CD4-positive, alpha-beta T cell (primary cell): ENCODE results near the gene IFNGR2. TPM values are rescaled to one million over a fixed set of nuclear protein-coding genes. Genes with fewer than 3 reads are reported as not detected.

Experiments used
- ATAC-seq: fragments of 200-7000 bp; cut with Tn5 transposase; one replicate; pipeline ENCODE4 v1.10.0; 2022; ENCODE audit warnings: mild to moderate bottlenecking; ENCODE audit not compliant: poor library complexity
- CTCF ChIA-PET: fragments of 350-600 bp; sonication (Branson Sonifier 250); formaldehyde crosslinking; loops from one replicate; lab custom pipeline; 2021; ENCODE audit warnings: antibody characterized with exemption, inconsistent platforms; lab: Charles Lee
- POLR2A ChIA-PET: fragments of 350-600 bp; sonication (Branson Sonifier 250); formaldehyde crosslinking; loops from one replicate; lab custom pipeline; 2021; ENCODE audit warnings: antibody characterized with exemption, inconsistent platforms; lab: Charles Lee
- DNase-seq, 14 experiments: peaks; one replicate each; pipeline ENCODE4 v3.0.0-alpha.2; 2013 to 2020; ENCODE audit warnings: mixed read lengths in 2 of 14
- H3K27ac ChIP-seq, 2 donors: one replicate each; pipeline versions ENCODE4 v1.5.1 to v1.7.0; 2013; ENCODE audit warnings: low read length in 2 of 2, low read depth in 1 of 2, mild to moderate bottlenecking in 1 of 2
- H3K27me3 ChIP-seq, 2 experiments: 1 replicate in 1 of 2; 2 replicates in 1 of 2; pipeline versions ENCODE4 v1.6.1 to v1.7.0; 2013; ENCODE audit warnings: low read length in 2 of 2, control low read depth in 1 of 2, mild to moderate bottlenecking in 1 of 2, moderate library complexity in 1 of 2; ENCODE audit not compliant: insufficient read depth in 2 of 2, control insufficient read depth in 1 of 2
- H3K36me3 ChIP-seq: one replicate; pipeline ENCODE4 v1.6.1; 2013; ENCODE audit warnings: low read length, control low read depth; ENCODE audit not compliant: insufficient read depth
- H3K4me1 ChIP-seq: one replicate; pipeline ENCODE4 v1.6.1; 2013; ENCODE audit warnings: low read length, control low read depth; ENCODE audit not compliant: insufficient read depth
- H3K4me3 ChIP-seq: one replicate; pipeline ENCODE4 v1.5.1; 2013; ENCODE audit warnings: mild to moderate bottlenecking, low read length, moderate library complexity
- H3K9me3 ChIP-seq, 2 experiments: 1 replicate in 1 of 2; 2 replicates in 1 of 2; pipeline versions ENCODE4 v1.6.1 to v1.7.0; 2013; ENCODE audit warnings: low read length in 2 of 2, mild to moderate bottlenecking in 2 of 2, control low read depth in 1 of 2, moderate library complexity in 1 of 2; ENCODE audit not compliant: control insufficient read depth in 1 of 2, insufficient read depth in 1 of 2
- H3K27ac Mint-ChIP-seq: one replicate; pipeline ENCODE4 v1.8.0; 2020; ENCODE audit warnings: mixed read lengths
- H3K27me3 Mint-ChIP-seq: one replicate; pipeline ENCODE4 v1.8.0; 2021; ENCODE audit warnings: mixed read lengths
- H3K36me3 Mint-ChIP-seq: one replicate; pipeline ENCODE4 v1.8.0; 2021; ENCODE audit warnings: low read depth, mixed read lengths
- H3K4me1 Mint-ChIP-seq: one replicate; pipeline ENCODE4 v1.8.0; 2021; ENCODE audit warnings: low read depth, mixed read lengths
- H3K4me3 Mint-ChIP-seq: one replicate; pipeline ENCODE4 v1.8.0; 2020; ENCODE audit warnings: mild to moderate bottlenecking, mixed read lengths
- H3K9me3 Mint-ChIP-seq: one replicate; pipeline ENCODE4 v1.8.0; 2020; ENCODE audit warnings: mixed read lengths
- CTCF ChIP-seq: fragments of 200-600 bp; IDR thresholded peaks from one replicate; pipeline ENCODE4 v1.8.0; 2022; ENCODE audit warnings: antibody characterized with exemption, mild to moderate bottlenecking
- intact Hi-C, 2 experiments: fragments of 100-400 bp; cut with DNase I in 1 of 2; cut with micrococcal nuclease in 1 of 2; formaldehyde crosslinking; loops; one replicate each; pipeline versions ENCODE4 v1.15.1 to v1.9.0; 2023 to 2025; cut with DNase I, micrococcal nuclease
- total RNA-seq, 174 experiments: library from RNA in 2 of 174; stranded (reverse) in 2 of 174; gene quantifications; one replicate each; pipeline ENCODE4 v1.2.3 and lab custom pipeline; 2021 to 2026

The IFNGR2 gene
- total RNA-seq, 2 experiments from 2014 or later: 14.6 to 17.7 TPM

GRCh38 chr21:33368576-33368975 lies 34.6 kb upstream of the IFNGR2 start:
- POLR2A ChIA-PET: no interaction called here
- peaks cover 4% of the 10 kb centered on the region for H3K36me3 Mint-ChIP-seq
- H3K9me3 ChIP-seq: peaks cover 21 to 25% of the 10 kb centered on the region in 2 experiments

GRCh38 chr21:33369586-33369985 lies 33.6 kb upstream of the IFNGR2 start:
- Histone ChIP-seq H3K27ac (no peak overlapping the region), H3K4me1 (peaks cover 6% of the 10 kb centered on the region), H3K9me3 (peaks cover 21 to 25% of the 10 kb centered on the region in 2 experiments), H3K27me3 (no peaks in the 10 kb centered on the region), H3K4me3 (no peak overlapping the region), H3K36me3 (no peaks in the 10 kb centered on the region)
- ChIA-PET POLR2A (interaction anchor here (0.8 to 1.0 kb wide), 2 partner anchors 8 to 45 kb away, joined by 3 read pairs; partner anchors contain the start of gene IFNAR1), CTCF (interaction anchor here (2.6 kb wide), 1 partner anchor 8 kb away, joined by 9 read pairs; no protein-coding TSS in a partner anchor)
- Mint-ChIP-seq H3K36me3 (peaks cover 4% of the 10 kb centered on the region), H3K27me3 (no peaks in the 10 kb centered on the region), H3K9me3 (peaks cover 5% of the 10 kb centered on the region), H3K4me1 (peaks cover 4% of the 10 kb centered on the region), H3K4me3 (no peak overlapping the region), H3K27ac (no peak overlapping the region)
- ATAC-seq (no peak), DNase-seq (no peak)
- TF ChIP-seq CTCF: no peak
- intact Hi-C loops: loop anchor here in 1 of 2 experiments (10.0 kb wide), 1 partner anchor 135 kb away; no protein-coding TSS in a partner anchor

More at GRCh38 chr21:33368576-33368975, 34.6 kb upstream of the IFNGR2 start:
- H3K4me1 ChIP-seq: peaks cover 4% of the 10 kb centered on the region
- no peak overlapping the region for H3K4me3 ChIP-seq
- intact Hi-C loops: loop anchor here in 1 of 2 experiments (10.0 kb wide), 1 partner anchor 134 kb away; no protein-coding TSS in a partner anchor
- H3K4me3 Mint-ChIP-seq: no peak overlapping the region
- ATAC-seq (no peak), DNase-seq (no peak)
- no peak for TF ChIP-seq CTCF
- H3K36me3 ChIP-seq: no peaks in the 10 kb centered on the region
- H3K27ac ChIP-seq: no peak overlapping the region
- CTCF ChIA-PET: interaction anchor here (0.6 kb wide), 1 partner anchor 21 kb away, joined by 3 read pairs; no protein-coding TSS in a partner anchor
- no peaks in the 10 kb centered on the region for H3K27me3 ChIP-seq
- no peaks in the 10 kb centered on the region for H3K4me1 Mint-ChIP-seq
- H3K27ac Mint-ChIP-seq: no peak overlapping the region
- H3K9me3 Mint-ChIP-seq: peaks cover 5% of the 10 kb centered on the region
- no peaks in the 10 kb centered on the region for H3K27me3 Mint-ChIP-seq

- Mint-ChIP-seq H3K9me3 (peaks cover 5% of the 10 kb centered on the region), H3K27me3 (no peaks in the 10 kb centered on the region), H3K4me3 (no peak overlapping the region), H3K36me3 (peaks cover 4% of the 10 kb centered on the region), H3K27ac (no peak overlapping the region), H3K4me1 (peaks cover 6% of the 10 kb centered on the region)
- Histone ChIP-seq H3K4me1 (peaks cover 13% of the 10 kb centered on the region), H3K36me3 (no peaks in the 10 kb centered on the region), H3K9me3 (peaks cover 21 to 25% of the 10 kb centered on the region in 2 experiments), H3K4me3 (no peak overlapping the region), H3K27me3 (no peaks in the 10 kb centered on the region), H3K27ac (no peak overlapping the region)
- intact Hi-C loops: loop anchor here in 1 of 2 experiments (5.0 kb wide), 2 partner anchors 448 to 538 kb away; no protein-coding TSS in a partner anchor
- POLR2A ChIA-PET: interaction anchor here (0.8 to 1.0 kb wide), 2 partner anchors 9 to 46 kb away, joined by 3 read pairs; partner anchors contain the start of gene IFNAR1
- CTCF ChIA-PET: interaction anchor here (2.6 kb wide), 1 partner anchor 9 kb away, joined by 9 read pairs; no protein-coding TSS in a partner anchor
- ATAC-seq (no peak), DNase-seq (no peak)
- TF ChIP-seq CTCF: no peak
Observed at GRCh38 chr21:33370305-33370704, 32.9 kb upstream of the IFNGR2 start.
